Endothelial cell (in vitro differentiated cells): ENCODE results near the gene PFDN4. TPM values are rescaled to one million over a fixed set of nuclear protein-coding genes. Genes with fewer than 3 reads are reported as not detected.

Experiments used
- DNase-seq: peaks from one replicate; pipeline ENCODE4 v3.0.0; 2021; ENCODE audit warnings: low spot score
- H3K27ac Mint-ChIP-seq: one replicate; pipeline ENCODE4 v1.8.0; 2021; ENCODE audit warnings: mixed read lengths, inconsistent platforms; ENCODE audit not compliant: unreplicated experiment
- H3K27me3 Mint-ChIP-seq: one replicate; pipeline ENCODE4 v1.8.0; 2021; ENCODE audit warnings: mild to moderate bottlenecking, moderate library complexity, mixed read lengths, inconsistent platforms; ENCODE audit not compliant: unreplicated experiment
- H3K36me3 Mint-ChIP-seq: one replicate; pipeline ENCODE4 v1.8.0; 2021; ENCODE audit warnings: mild to moderate bottlenecking, low read depth, mixed read lengths, inconsistent platforms; ENCODE audit not compliant: unreplicated experiment
- H3K4me1 Mint-ChIP-seq: one replicate; pipeline ENCODE4 v1.8.0; 2021; ENCODE audit warnings: mild to moderate bottlenecking, mixed read lengths, inconsistent platforms; ENCODE audit not compliant: unreplicated experiment
- H3K4me3 Mint-ChIP-seq: one replicate; pipeline ENCODE4 v1.8.0; 2021; ENCODE audit warnings: mild to moderate bottlenecking, mixed read lengths, inconsistent platforms; ENCODE audit not compliant: unreplicated experiment
- H3K9me3 Mint-ChIP-seq: one replicate; pipeline ENCODE4 v1.8.0; 2021; ENCODE audit warnings: mixed read lengths, inconsistent platforms; ENCODE audit not compliant: unreplicated experiment
- total RNA-seq: library from RNA; stranded (reverse); fragmentation: NEBNext Ultra II Directional; extraction: Animal tissue kit (Norgen Biotek cat#: 25700); gene quantifications from one replicate; pipeline ENCODE4 v1.2.1, GENCODE V29; 2021; ENCODE audit not compliant: unreplicated experiment
- TF ChIP-seq, protein P1 (sequence below): fragments of 200-600 bp; sonication (generic); IDR thresholded peaks from one replicate; pipeline ENCODE4 v1.5.0; 2021; ENCODE audit warnings: antibody characterized with exemption; ENCODE audit not compliant: unreplicated experiment

Gene PFDN4
- total RNA-seq, 1 donor from 2014 or later: 43.7 TPM

DNA sequence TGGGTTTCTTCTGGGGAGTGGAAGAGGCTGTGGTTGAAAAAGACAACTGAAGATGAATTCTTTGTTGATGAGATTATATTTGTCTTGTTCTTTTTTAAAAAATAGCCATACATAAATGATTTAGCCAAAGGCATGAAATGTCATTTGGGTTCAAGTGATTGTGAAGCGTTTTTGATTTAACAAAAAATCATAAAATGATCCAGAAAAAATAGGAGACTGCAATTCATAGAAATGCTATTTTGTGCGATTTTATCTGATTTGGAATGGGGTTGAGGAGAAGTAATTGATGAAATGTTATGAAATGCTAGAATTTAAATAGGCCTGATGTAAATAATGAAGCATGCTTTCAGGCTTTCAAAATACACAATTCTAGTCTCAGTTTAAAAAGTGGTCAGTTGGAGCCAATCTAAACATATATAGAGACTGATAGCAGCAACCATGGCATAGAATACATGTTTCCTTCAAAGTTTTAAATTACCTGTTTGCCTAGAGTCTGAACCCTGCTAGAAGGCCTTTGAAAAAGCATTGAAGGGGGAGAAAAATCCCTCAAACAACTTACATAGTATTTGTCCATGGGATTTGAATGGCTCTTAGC lies 21.8 kb downstream of the PFDN4 start:
- Mint-ChIP-seq H3K9me3 (no peaks in the 10 kb centered on the region), H3K36me3 (no peaks in the 10 kb centered on the region), H3K4me3 (no peak overlapping the region), H3K27me3 (peaks cover 2% of the 10 kb centered on the region), H3K4me1 (no peaks in the 10 kb centered on the region), H3K27ac (no peak overlapping the region)
- TF ChIP-seq, protein P1, sequence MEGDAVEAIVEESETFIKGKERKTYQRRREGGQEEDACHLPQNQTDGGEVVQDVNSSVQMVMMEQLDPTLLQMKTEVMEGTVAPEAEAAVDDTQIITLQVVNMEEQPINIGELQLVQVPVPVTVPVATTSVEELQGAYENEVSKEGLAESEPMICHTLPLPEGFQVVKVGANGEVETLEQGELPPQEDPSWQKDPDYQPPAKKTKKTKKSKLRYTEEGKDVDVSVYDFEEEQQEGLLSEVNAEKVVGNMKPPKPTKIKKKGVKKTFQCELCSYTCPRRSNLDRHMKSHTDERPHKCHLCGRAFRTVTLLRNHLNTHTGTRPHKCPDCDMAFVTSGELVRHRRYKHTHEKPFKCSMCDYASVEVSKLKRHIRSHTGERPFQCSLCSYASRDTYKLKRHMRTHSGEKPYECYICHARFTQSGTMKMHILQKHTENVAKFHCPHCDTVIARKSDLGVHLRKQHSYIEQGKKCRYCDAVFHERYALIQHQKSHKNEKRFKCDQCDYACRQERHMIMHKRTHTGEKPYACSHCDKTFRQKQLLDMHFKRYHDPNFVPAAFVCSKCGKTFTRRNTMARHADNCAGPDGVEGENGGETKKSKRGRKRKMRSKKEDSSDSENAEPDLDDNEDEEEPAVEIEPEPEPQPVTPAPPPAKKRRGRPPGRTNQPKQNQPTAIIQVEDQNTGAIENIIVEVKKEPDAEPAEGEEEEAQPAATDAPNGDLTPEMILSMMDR: no peak
- DNase-seq: no peak

DNA sequence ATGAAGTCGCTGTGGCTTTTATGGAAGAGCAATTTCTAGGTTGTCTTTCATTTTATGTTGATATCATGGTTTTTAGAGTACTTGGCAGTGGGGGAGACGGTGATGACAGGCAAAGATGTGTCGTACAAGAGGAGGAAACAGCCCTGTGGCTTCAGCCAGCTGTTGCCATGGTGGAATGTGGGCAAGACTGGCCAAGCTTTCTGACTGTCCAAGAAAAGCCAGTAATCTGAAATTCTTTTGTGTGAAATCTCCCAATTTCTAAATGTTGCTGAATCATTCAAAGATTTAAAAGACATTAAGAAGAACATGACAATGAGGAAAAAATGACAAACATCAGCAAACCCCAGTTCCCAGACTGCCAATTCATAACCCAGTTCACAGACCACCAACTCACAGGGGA lies 23.1 kb downstream of the PFDN4 start:
- no peaks in the 10 kb centered on the region for H3K36me3 Mint-ChIP-seq
- no peak overlapping the region for H3K4me3 Mint-ChIP-seq

DNA sequence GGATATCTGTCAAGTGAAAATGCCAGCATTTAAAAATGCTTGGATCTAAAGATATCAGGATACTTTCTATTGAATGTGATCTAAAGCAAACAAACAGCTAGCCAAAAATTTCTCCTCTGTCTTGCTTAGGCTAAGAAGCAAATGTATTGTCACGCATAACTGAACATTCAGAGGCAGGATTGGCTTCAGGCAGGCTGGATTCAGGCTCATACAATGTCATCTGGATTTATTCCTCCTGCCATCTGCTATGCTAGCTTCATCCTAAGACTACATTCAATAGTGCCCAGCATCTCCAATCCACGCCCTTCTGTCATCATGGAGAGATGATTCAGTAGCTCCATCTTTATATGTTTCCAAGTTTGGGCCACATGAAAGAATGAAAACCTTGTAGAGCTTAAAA lies 27.1 kb downstream of the PFDN4 start:
- no peak for DNase-seq
- Mint-ChIP-seq H3K27ac (no peak overlapping the region), H3K27me3 (peaks cover 1% of the 10 kb centered on the region)

More for the DNA sequence above, 23.1 kb downstream of the PFDN4 start:
- TF ChIP-seq, protein P1: no peak
- H3K27ac Mint-ChIP-seq: no peak overlapping the region
- DNase-seq: no peak
- H3K27me3 Mint-ChIP-seq: peaks cover 2% of the 10 kb centered on the region
- H3K4me1 Mint-ChIP-seq: no peaks in the 10 kb centered on the region
- H3K9me3 Mint-ChIP-seq: no peaks in the 10 kb centered on the region

DNA sequence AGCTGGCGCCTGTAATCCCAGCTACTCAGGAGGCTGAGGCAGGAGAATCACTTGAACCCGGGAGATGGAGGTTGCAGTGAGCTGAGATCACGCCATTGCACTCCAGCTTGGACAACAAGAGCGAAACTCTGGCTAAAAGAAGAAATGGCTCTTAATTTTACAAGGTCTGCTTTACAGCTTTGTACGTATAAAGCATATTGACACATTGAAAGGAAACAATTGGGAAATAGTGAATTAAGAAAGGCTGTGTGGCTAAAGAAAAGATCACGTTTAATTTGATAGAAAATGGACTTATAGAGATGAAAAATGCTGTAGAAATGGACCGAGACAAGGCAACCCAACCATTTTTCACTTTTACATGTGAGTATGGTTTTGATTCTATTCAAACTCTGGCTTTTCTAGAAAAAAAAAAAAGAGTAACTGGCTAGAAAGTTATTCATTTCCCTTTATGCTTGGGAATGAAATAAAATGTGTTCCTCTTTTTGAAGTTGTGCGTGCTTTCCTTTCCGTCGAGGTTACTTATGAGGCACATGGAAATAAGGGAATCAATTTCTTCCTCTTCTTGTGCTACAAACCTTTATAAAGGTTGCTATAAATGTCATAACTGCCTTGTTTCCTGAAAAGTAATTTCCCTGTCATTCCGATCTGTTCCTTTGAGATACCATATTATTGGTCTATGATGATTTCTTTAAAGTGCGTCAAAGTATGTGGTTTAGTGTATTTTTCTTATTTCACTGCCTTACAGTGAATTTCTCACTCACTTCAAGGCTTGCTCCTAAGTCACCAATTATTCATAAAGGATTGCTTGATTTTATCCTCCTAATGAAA lies 29.4 kb downstream of the PFDN4 start:
- no peak for DNase-seq

More for the DNA sequence above, 27.1 kb downstream of the PFDN4 start:
- H3K9me3 Mint-ChIP-seq: no peaks in the 10 kb centered on the region
- no peak overlapping the region for H3K4me3 Mint-ChIP-seq
- no peaks in the 10 kb centered on the region for H3K36me3 Mint-ChIP-seq
- TF ChIP-seq, protein P1: no peak
- no peaks in the 10 kb centered on the region for H3K4me1 Mint-ChIP-seq

More for the DNA sequence above, 29.4 kb downstream of the PFDN4 start:
- no peaks in the 10 kb centered on the region for H3K36me3 Mint-ChIP-seq
- H3K4me1 Mint-ChIP-seq: no peaks in the 10 kb centered on the region
- no peaks in the 10 kb centered on the region for H3K9me3 Mint-ChIP-seq
- H3K27me3 Mint-ChIP-seq: peaks cover 1% of the 10 kb centered on the region
- TF ChIP-seq, protein P1: no peak
- H3K4me3 Mint-ChIP-seq: no peak overlapping the region
- no peak overlapping the region for H3K27ac Mint-ChIP-seq
